ENCODE data around the gene MEGF11. TPM values are rescaled to one million over a fixed set of nuclear protein-coding genes. Genes with fewer than 3 reads are reported as not detected.

The MEGF11 gene
- total RNA-seq, 2 donors from 2014 or later, result not detected

GRCh38 chr15:65926459-65926858 lies 327.1 kb downstream of the MEGF11 start:
- no peaks in the 10 kb centered on the region for H3K9me3 ChIP-seq
- no peaks in the 10 kb centered on the region for H3K36me3 ChIP-seq
- DNase-seq (ENCODE audit: low spot score), result no peak
- 96% methylated on average over 1 of the region's 1 CpG for WGBS
- intact Hi-C loops (cut with DNase I), result no loop called here
- H3K4me3 ChIP-seq, result no peak overlapping the region
- no peaks in the 10 kb centered on the region for H3K27me3 ChIP-seq (replicated peaks; ENCODE audit: insufficient read depth)
- H3K27ac ChIP-seq, result no peak overlapping the region
- TF ChIP-seq POLR2A (IDR thresholded peaks at IDR 0.05) (no peak), POLR2AphosphoS5 (IDR thresholded peaks at IDR 0.05) (no peak), CTCF (IDR thresholded peaks at IDR 0.05) (no peak)
- no peaks in the 10 kb centered on the region for H3K4me1 ChIP-seq (replicated peaks)

GRCh38 chr15:65925338-65925737 lies 328.2 kb downstream of the MEGF11 start:
- Histone ChIP-seq H3K36me3 (no peaks in the 10 kb centered on the region), H3K9me3 (no peaks in the 10 kb centered on the region), H3K27me3 (replicated peaks; ENCODE audit: insufficient read depth) (no peaks in the 10 kb centered on the region), H3K4me1 (replicated peaks) (no peaks in the 10 kb centered on the region), H3K4me3 (no peak overlapping the region), H3K27ac (no peak overlapping the region)
- no peak for DNase-seq (ENCODE audit: low spot score)
- 76% methylated on average over 1 of the region's 1 CpG for WGBS
- TF ChIP-seq POLR2A (IDR thresholded peaks at IDR 0.05) (no peak), POLR2AphosphoS5 (IDR thresholded peaks at IDR 0.05) (no peak), CTCF (IDR thresholded peaks at IDR 0.05) (no peak)
- intact Hi-C loops (cut with DNase I), result no loop called here

GRCh38 chr15:65924004-65924403 lies 329.5 kb downstream of the MEGF11 start:
- intact Hi-C loops (cut with DNase I), result no loop called here
- TF ChIP-seq POLR2AphosphoS5 (IDR thresholded peaks at IDR 0.05), result no peak
- TF ChIP-seq CTCF (IDR thresholded peaks at IDR 0.05), result no peak
- Histone ChIP-seq H3K4me1 (replicated peaks) (no peaks in the 10 kb centered on the region), H3K27me3 (replicated peaks; ENCODE audit: insufficient read depth) (no peaks in the 10 kb centered on the region), H3K27ac (no peak overlapping the region), H3K4me3 (no peak overlapping the region), H3K36me3 (no peaks in the 10 kb centered on the region), H3K9me3 (no peaks in the 10 kb centered on the region)
- no peak for DNase-seq (ENCODE audit: low spot score)
- 77% methylated on average over 3 of the region's 3 CpGs for WGBS

- no peak for TF ChIP-seq CTCF (IDR thresholded peaks at IDR 0.05)
- TF ChIP-seq POLR2A (IDR thresholded peaks at IDR 0.05), result no peak
- no peak for TF ChIP-seq POLR2AphosphoS5 (IDR thresholded peaks at IDR 0.05)
- WGBS, result 51% methylated on average over 5 of the region's 5 CpGs
- Histone ChIP-seq H3K4me3 (no peak overlapping the region), H3K9me3 (no peaks in the 10 kb centered on the region), H3K36me3 (no peaks in the 10 kb centered on the region), H3K4me1 (replicated peaks) (no peaks in the 10 kb centered on the region), H3K27me3 (replicated peaks; ENCODE audit: insufficient read depth) (no peaks in the 10 kb centered on the region), H3K27ac (no peak overlapping the region)
- intact Hi-C loops (cut with DNase I), result no loop called here
- no peak for DNase-seq (ENCODE audit: low spot score)
Measured at GRCh38 chr15:65923264-65923663, 330.3 kb downstream of the MEGF11 start.

- Histone ChIP-seq H3K36me3 (no peaks in the 10 kb centered on the region), H3K4me3 (no peak overlapping the region), H3K27ac (no peak overlapping the region), H3K27me3 (replicated peaks; ENCODE audit: insufficient read depth) (no peaks in the 10 kb centered on the region), H3K4me1 (replicated peaks) (no peaks in the 10 kb centered on the region), H3K9me3 (no peaks in the 10 kb centered on the region)
- intact Hi-C loops (cut with DNase I), result no loop called here
- TF ChIP-seq CTCF (IDR thresholded peaks at IDR 0.05), result no peak
- no peak for TF ChIP-seq POLR2A (IDR thresholded peaks at IDR 0.05)
- no peak for TF ChIP-seq POLR2AphosphoS5 (IDR thresholded peaks at IDR 0.05)
- WGBS, result 94% methylated on average over 7 of the region's 7 CpGs
- DNase-seq (ENCODE audit: low spot score), result no peak
Measured at GRCh38 chr15:65922621-65923020, 330.9 kb downstream of the MEGF11 start.
